Nephron (organoid): ENCODE results near the gene OBP2A.

Source experiments
- H3K27ac Mint-ChIP-seq, 3 experiments: 2 replicates each; pipeline ENCODE4 v1.8.0; 2020; ENCODE audit warnings: mixed read lengths in 3 of 3, mild to moderate bottlenecking in 2 of 3, moderate library complexity in 1 of 3
- H3K27me3 Mint-ChIP-seq: 2 replicates; pipeline ENCODE4 v1.8.0; 2021; ENCODE audit warnings: low read depth, mild to moderate bottlenecking, moderate library complexity, mixed read lengths
- H3K36me3 Mint-ChIP-seq: 2 replicates; pipeline ENCODE4 v1.8.0; 2020; ENCODE audit warnings: low read depth, mixed read lengths
- H3K4me1 Mint-ChIP-seq: 2 replicates; pipeline ENCODE4 v1.8.0; 2020; ENCODE audit warnings: mixed read lengths
- H3K4me3 Mint-ChIP-seq, 3 experiments: 2 replicates each; pipeline ENCODE4 v1.8.0; 2020; ENCODE audit warnings: mild to moderate bottlenecking in 3 of 3, mixed read lengths in 3 of 3, moderate library complexity in 2 of 3
- H3K9me3 Mint-ChIP-seq: 2 replicates; pipeline ENCODE4 v1.8.0; 2020; ENCODE audit warnings: mixed read lengths
- TF ChIP-seq, protein P1 (sequence below), 3 experiments: fragments of 200-600 bp; sonication (generic); IDR thresholded peaks; one replicate each; pipeline ENCODE4 v1.5.0; 2021; ENCODE audit warnings: antibody characterized with exemption in 3 of 3; ENCODE audit not compliant: unreplicated experiment in 3 of 3

OBP2A gene

DNA sequence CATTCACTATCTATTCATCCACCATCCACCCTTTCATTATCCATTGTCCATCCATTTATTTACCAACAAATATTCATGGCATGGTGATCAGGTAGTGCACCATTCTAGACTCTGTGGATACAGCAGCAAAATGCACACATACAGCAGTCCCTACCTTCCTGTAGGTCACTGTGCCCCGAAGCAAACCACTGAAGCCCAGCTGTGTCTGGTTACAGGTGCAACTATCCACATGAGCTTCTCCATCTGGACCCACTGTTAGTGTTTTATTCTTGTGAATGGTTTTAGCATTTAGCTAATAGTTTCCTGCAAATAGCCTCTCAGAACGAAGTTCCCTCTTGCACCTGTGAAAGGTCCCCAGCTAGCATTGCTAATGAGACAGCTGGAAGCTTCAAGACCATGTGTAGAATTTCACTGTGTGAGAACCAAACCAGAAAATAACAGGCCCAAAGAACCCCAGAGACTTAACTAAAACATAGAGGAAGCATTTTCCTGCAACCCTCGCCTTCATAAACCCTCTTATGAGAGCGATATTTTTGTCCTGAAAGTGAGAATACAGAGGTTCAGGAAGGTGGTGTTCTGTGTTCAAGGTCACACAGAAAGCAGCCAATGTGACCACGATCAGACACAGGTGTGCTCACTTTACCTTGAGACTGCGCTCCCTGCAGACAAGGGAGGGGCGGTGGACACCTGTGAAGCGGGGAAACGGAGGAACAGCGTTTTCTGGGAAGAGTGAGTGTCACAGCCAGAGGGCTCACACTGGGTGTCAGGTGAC, 34.1 kb downstream of the OBP2A start:
- Mint-ChIP-seq H3K27ac (no peak overlapping the region), H3K36me3 (no peaks in the 10 kb centered on the region), H3K4me1 (no peaks in the 10 kb centered on the region), H3K9me3 (no peaks in the 10 kb centered on the region), H3K27me3 (peaks cover 5% of the 10 kb centered on the region), H3K4me3 (no peak overlapping the region)
- TF ChIP-seq, protein P1, sequence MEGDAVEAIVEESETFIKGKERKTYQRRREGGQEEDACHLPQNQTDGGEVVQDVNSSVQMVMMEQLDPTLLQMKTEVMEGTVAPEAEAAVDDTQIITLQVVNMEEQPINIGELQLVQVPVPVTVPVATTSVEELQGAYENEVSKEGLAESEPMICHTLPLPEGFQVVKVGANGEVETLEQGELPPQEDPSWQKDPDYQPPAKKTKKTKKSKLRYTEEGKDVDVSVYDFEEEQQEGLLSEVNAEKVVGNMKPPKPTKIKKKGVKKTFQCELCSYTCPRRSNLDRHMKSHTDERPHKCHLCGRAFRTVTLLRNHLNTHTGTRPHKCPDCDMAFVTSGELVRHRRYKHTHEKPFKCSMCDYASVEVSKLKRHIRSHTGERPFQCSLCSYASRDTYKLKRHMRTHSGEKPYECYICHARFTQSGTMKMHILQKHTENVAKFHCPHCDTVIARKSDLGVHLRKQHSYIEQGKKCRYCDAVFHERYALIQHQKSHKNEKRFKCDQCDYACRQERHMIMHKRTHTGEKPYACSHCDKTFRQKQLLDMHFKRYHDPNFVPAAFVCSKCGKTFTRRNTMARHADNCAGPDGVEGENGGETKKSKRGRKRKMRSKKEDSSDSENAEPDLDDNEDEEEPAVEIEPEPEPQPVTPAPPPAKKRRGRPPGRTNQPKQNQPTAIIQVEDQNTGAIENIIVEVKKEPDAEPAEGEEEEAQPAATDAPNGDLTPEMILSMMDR (IDR thresholded peaks at IDR 0.05; ENCODE audit: unreplicated experiment in 3 of 3): no peak

DNA sequence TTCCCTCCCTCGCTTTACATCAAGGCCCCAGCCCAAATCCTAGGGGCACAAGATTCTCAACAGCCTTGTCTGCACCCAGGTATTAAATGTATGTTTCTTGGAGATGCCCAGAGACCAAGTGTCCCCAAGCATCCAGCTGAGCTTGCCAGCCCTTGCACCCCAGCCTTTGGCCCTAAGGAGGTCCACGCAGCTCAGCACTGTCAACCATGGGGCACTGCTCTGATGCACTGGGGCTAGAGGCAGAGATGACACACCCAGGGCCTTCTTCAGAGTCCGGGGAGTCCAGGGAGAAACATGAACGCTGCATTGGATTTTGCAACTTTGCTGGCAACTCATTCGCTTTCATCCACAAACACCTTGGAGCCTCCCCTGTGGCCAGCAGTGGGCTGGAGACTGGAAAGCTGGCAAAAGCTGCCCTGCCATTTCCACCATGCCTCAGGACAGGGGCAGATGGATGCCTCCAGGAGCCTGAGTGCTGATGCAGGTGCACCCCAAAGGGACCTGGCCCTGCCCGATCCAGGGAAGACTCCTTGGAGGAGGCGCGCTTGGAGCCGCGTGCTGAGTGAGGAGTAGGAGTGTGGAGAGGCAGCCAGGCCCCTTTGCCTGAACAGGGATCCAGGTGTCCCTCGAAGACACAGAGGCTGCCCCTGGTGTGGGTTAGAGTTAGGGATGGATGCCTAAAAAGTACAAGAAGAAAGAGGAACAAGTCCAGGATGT, 34.9 kb downstream of the OBP2A start:
- H3K4me1 Mint-ChIP-seq: no peaks in the 10 kb centered on the region
- peaks cover 5% of the 10 kb centered on the region for H3K27me3 Mint-ChIP-seq
- TF ChIP-seq, protein P1 (IDR thresholded peaks at IDR 0.05; ENCODE audit: unreplicated experiment in 3 of 3): no peak
- H3K9me3 Mint-ChIP-seq: no peaks in the 10 kb centered on the region
- no peak overlapping the region for H3K4me3 Mint-ChIP-seq
- H3K27ac Mint-ChIP-seq: no peak overlapping the region
- no peaks in the 10 kb centered on the region for H3K36me3 Mint-ChIP-seq

DNA sequence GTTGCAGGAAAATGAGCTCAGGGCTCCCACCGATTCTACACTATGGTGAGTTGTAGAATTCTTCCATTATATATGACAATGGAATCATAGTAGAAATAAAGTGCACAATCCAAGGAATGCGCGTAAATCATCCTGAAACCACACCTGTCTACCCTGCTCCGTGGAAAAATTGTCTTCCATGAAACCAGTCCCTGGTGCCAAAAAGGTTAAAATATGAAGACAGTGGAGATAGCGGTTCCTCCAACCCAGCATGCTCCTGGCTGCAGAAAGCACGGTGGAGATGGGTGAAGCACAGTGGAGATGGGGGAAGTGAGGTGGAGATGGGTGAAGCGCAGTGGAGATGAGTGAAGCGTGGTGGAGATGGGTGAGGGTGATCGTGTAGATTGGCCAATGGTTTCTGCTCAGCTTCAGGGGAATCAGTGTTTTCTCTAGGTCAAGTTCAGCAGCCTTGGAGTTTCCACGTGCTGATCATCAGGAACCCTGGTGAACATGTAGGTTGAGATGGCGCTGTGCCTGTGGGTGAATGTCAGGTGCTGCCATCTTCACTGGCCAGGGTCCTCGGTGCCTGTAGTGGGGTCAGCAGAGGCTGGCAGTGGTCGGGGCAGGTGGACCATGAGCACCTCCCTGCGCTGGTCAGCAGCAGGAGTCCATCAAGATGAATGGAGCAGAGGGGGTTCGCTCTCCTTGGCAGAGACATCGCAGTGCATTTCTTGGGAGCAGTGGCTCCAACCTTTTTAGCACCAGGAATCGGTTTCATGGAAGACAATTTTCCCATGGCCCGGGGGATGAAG, 35.9 kb downstream of the OBP2A start:
- H3K36me3 Mint-ChIP-seq: no peaks in the 10 kb centered on the region
- no peak overlapping the region for H3K27ac Mint-ChIP-seq
- H3K4me3 Mint-ChIP-seq: no peak overlapping the region
- no peaks in the 10 kb centered on the region for H3K9me3 Mint-ChIP-seq
- H3K27me3 Mint-ChIP-seq: peaks cover 5% of the 10 kb centered on the region
- TF ChIP-seq, protein P1 (IDR thresholded peaks at IDR 0.05; ENCODE audit: unreplicated experiment in 3 of 3): no peak
- H3K4me1 Mint-ChIP-seq: no peaks in the 10 kb centered on the region

DNA sequence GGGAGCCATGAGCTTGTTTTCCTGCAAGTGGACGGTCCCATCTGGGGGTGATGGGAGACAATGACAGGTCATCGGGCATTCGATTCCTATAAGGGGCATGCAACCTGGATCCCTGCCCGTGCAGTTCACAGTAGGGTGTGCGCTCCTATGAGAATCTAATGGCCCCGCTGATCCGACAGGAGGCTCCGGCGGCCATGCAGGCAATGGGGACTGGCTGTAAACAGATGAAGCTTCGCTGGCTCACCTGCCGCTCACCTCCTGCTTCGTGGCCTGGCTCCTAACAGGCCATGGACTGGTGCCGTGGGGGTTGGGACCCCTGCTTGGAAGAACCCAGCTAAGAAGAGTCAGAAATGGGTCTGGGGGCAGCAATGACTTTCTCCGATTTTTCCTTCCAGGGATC, 36.6 kb downstream of the OBP2A start:
- H3K9me3 Mint-ChIP-seq: no peaks in the 10 kb centered on the region
- TF ChIP-seq, protein P1 (IDR thresholded peaks at IDR 0.05; ENCODE audit: unreplicated experiment in 3 of 3): no peak

DNA sequence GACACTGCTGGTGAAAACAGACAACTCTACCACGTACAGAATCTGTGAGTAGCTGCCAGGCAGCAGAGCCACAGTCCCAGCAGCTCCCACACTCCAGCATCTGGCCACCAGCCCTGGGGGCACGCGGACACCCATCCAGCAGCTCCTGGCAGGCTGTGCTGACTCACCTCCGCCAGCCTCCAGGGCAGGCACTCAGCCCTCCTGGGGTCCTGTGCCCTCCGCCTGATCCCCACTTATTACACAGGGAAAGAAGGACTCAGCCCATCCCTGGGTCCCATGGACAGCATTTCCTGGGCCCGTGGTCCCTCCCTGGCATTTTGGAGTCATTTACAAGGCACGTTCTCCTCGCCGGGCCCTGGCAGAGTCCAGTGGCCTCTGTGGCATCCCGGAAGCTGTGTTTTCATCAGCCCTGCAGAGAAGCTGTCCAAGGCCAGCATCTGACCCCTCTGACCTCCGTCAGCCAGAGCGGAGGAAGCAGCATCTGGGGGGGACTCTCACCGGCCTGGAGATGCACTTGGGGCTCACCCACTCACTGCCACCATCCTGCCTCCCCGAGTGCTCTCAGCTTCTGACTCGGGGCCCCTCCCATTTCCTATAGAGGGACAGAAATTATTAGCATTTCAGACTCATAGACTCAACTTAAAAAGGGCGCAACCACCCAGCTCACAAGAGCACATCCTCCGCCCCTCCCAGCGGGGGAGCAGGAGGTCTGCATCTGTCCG, 37.2 kb downstream of the OBP2A start:
- Mint-ChIP-seq H3K4me1 (no peaks in the 10 kb centered on the region), H3K36me3 (no peaks in the 10 kb centered on the region), H3K27ac (no peak overlapping the region), H3K27me3 (peaks cover 5% of the 10 kb centered on the region), H3K4me3 (no peak overlapping the region), H3K9me3 (no peaks in the 10 kb centered on the region)
- TF ChIP-seq, protein P1 (IDR thresholded peaks at IDR 0.05; ENCODE audit: unreplicated experiment in 3 of 3): no peak

More for the DNA sequence above, 36.6 kb downstream of the OBP2A start:
- Mint-ChIP-seq H3K4me3 (no peak overlapping the region), H3K36me3 (no peaks in the 10 kb centered on the region), H3K27ac (no peak overlapping the region), H3K27me3 (peaks cover 5% of the 10 kb centered on the region), H3K4me1 (no peaks in the 10 kb centered on the region)
